HUDEP-2 (cell line): ENCODE data around the gene IL17C.

Experiments
- DNase-seq, 76 experiments: peaks; one replicate each; lab custom pipeline; 2025; ENCODE audit not compliant: unreplicated experiment in 76 of 76; lab: John Stamatoyannopoulos, UW

Gene IL17C

DNA sequence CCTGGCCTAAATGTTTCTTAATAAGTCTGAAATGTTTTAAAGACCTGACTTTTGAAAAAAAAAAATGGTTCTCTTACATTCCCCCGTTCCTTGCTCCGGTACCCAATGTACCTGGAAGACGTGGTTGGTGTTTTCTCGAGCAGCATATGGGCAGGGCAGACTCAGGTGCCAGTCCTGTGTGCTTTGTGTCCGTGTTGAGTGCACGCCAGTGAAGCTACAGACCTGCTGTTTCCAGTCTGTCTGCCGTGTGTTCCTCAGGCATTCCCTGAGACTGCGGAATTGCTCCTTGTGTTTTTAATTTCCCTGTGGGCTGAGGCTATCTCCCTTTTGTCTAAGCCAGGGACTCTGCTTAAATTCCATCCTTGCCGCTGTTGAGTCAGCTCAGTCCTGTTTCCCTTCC is 11.7 kb upstream of the IL17C start:
- DNase-seq = no peak

DNA sequence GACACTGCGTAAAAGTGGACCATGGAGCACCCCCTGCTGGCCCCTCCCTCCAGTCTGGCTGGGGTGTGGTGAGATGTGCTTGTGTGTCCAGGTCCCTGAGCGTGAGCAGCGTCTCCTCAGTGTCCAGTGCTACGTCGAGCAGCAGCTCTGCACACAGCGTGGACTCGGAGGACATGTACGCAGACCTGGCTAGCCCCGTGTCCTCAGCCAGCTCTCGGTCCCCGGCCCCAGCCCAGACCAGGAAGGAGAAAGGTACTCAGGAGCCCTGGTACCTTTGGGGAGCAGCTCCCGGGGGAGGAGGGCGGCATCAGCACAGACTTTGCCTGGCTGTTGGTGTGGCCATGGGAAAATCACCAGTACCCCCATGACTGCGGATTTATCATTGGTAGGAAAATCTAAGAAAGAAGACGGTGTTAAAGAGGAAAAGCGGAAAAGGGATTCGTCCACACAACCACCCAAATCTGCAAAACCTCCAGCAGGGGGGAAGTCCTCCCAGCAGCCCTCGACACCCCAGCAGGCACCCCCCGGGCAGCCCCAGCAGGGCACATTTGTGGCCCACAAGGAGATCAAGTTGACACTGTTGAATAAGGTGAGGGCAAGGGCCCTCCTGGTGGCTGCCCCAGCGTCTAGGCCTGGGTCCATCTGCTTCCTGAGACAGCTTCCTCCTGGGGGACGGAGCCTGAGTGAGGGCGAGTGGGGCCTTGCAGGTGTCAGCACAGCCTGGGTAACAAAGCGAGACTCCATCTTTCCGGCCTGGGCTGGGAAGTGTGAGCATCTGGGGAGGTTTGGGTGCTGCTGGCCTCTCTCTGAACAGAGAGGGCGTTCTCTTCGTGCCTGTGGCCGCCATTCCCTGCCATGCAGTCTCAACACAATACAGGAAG is 10.6 kb upstream of the IL17C start:
- no peak for DNase-seq

DNA sequence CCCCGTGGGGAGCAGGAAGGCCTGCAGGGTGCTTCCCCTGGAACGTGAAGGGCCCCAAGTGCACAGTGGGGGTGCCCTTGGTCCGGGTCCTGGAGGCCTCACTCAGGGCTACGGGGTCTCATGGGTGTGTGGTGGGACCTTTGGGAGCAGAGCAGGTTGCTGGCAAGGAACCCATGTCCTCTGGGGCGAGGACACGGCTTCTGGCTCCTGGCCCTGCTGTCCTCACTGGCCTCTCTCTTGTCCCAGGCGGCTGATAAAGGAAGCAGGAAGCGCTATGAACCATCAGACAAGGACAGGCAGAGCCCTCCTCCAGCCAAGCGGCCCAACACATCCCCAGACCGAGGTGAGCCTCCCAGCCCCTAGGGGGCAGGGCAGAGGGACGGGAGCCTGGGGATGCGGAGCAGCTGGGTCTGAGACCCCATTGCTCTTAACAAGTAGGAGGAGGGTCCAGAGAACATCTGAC is 9.8 kb upstream of the IL17C start:
- peak in 39 of 76 experiments; percentile 3 to 56 (median 25) for DNase-seq

- DNase-seq = no peak
Measured at GRCh38 chr16:88629835-88630234, 8.5 kb upstream of the IL17C start.

DNA sequence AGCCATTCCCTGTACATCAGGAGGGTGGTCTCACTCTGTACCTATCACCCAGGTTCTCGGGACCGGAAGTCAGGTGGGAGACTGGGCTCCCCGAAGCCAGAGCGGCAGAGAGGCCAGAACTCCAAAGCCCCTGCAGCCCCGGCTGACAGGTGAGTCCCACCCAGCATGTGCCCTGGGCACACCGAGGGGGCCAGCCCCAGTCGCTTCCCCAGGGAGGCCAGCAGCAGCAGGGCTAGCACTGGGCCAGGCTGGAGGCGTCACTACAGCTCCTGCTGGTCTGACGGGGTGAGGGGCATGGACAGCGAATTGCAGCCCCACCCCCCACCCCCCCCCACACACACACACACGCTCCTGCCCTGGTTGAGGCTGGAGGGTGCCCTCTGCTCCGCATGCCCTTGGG is 7.9 kb upstream of the IL17C start:
- DNase-seq = no peak

DNA sequence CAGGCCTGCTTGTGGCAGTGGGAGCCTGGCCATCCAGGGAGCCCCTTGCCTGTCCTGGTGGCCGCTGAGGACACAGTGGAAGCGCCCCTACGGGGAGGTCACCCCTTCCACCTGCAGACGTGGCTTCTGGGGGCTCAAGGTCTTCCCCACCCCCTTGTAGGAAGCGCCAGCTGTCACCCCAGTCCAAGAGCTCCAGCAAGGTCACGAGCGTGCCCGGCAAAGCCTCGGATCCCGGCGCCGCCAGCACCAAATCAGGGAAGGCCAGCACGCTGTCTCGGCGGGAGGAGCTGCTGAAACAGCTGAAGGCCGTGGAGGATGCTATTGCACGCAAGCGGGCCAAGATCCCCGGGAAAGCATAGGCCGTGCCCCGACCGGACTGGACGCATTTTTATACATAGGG is 7.4 kb upstream of the IL17C start:
- no peak for DNase-seq

- DNase-seq = no peak
Measured at GRCh38 chr16:88631384-88631783, 7.0 kb upstream of the IL17C start.

GRCh38 chr16:88631920-88632586 is 6.3 kb upstream of the IL17C start:
- no peak for DNase-seq

DNA sequence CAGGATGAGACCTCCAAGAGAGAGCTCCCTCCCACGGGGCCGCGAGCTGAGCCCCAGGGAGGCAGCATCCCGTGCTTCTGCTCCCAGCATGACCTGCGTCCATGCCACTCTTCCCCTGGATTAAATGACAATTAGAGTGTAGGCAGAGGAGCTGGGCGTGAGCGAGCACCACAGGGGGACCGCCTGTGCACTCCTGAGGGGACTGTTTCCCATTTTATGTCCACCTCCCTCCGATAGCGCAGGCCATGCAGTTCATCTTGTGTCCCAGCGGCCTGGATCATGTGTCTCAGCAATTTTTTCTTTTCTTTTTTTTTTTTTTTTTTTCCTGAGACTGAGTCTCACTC is 5.8 kb upstream of the IL17C start:
- DNase-seq = no peak

DNA sequence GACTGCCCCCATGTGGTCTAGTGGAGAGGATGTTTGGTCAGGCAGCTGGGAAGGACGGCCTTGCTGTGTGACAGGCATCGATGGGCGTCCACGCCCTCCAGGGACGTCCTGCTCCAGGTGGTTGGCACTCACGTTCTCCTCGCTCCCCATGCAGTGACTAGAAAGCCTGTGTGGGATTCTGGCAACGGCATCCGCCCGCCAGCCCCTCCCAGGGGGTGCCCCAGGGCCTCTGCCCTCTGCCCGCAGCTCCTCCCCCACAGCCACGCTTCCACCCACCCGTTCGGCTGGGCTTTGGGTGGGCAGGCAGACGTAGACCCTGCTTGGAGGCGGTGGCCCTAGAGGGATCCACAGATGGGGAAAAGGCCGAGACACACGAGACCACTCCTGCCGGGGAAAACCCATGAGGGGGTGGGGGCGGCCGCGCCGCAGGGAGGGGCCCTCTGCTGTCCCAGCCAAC is 4.7 kb upstream of the IL17C start:
- peak in 9 of 76 experiments; percentile 3 to 43 (median 20) for DNase-seq

DNA sequence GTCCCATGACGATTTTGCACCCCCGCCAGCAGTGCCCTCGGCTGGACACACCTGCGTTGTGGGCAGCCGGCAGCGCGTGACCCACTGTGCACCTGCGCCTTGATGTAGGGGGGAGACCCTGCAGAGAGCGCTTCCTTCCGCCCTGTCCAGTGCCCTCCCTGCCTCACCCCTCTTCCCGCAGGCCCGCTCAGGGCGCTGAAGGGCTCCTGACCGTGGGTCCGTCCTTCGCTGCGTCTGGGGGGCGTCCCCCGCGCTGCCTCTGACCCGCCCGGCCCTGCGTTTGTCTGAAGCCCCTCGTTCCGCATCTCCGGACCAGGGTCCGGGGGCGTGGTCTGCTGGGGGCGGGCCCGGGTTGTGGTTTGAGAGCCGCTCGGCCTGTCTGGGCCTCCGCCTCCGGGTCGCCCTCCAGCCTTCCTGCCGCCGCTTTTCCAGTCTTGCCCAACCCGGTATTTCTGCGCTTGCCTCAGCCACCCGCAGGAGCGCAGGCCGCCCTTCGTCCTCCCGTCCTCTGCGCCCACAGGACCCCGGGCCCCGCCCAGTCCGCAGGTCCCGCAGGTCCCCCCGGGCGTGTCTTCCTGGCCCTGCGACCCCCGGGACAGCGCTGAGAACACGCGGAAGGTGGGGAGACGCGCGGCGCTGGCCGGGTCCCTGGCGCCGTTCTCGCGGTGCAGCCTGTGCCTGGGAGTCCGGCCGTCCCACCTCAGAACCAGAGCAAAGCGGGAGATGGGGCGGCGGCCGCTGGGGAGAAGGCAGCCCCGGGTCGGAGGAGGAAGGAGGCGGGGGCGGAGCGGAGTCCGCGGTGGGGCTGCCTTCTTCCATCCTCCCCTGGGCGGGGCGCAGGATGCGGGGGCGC is 4.0 kb upstream of the IL17C start:
- peak in 36 of 76 experiments; percentile 6 to 74 (median 28) for DNase-seq

- peak in 4 of 76 experiments; percentile 17 to 49 (median 27) for DNase-seq
Measured at GRCh38 chr16:88634994-88635670, 3.2 kb upstream of the IL17C start.

- DNase-seq = no peak
Measured at GRCh38 chr16:88635671-88636319, 2.6 kb upstream of the IL17C start.

DNA sequence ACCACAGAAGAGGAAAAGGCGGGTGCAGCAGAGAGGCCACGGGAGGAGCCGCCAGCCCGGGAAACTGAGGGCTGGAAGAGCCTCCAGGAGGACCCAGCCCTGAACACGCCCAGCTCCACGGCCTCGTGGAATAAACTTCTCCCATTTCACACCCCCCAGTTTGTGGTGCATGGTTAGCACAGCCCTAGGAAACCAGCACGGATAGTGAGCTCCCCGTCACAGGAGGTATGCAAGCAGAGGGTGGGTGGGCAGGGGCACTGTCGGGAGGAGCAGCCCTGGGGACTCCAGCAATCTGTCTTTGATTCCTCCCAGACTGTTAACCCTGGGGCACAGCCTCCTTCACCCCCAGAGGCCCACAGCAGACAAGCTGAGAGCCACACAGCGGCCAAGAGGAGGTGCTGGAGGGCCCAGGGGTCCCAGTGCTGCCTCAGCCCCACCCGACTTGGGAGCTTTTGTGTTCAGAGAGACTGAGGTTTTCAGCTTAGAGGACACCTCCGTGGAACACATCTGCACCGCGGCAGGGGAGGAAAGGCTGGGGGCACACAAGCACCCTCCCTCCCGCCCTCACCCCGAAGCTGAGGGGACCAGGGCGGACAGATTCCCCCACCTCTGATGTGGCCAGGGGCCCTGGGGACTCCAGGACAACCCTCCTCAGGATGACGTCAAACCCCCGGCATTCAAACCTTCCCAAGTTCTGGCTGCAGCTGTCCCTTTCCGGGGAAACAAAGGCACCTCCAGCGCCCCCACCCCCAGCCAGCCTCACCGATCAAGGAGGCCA is 1.7 kb upstream of the IL17C start:
- DNase-seq = no peak

- no peak for DNase-seq
Measured at GRCh38 chr16:88639231-88640038, 1.1 kb downstream of the IL17C start.

- DNase-seq = no peak
Measured at GRCh38 chr16:88640039-88640495, 1.7 kb downstream of the IL17C start.

- no peak for DNase-seq
Measured at GRCh38 chr16:88640498-88641247, 2.3 kb downstream of the IL17C start.
